AG10803 (cell line): Measurements from ENCODE around the gene SRGAP3.

ENCODE experiments used
- DNase-seq: peaks from one replicate; pipeline ENCODE4 v3.0.0; 2010; ENCODE audit warnings: low read depth
- H3K4me3 ChIP-seq: 2 replicates; pipeline ENCODE4 v1.5.1; 2011; ENCODE audit warnings: mild to moderate bottlenecking, low read length, control low read depth
- TF ChIP-seq, protein P1 (sequence below): conservative IDR thresholded peaks from 2 replicates; pipeline ENCODE4 v1.5.1; 2011; ENCODE audit warnings: mild to moderate bottlenecking, low read length, control low read depth, inconsistent platforms

SRGAP3 gene

DNA sequence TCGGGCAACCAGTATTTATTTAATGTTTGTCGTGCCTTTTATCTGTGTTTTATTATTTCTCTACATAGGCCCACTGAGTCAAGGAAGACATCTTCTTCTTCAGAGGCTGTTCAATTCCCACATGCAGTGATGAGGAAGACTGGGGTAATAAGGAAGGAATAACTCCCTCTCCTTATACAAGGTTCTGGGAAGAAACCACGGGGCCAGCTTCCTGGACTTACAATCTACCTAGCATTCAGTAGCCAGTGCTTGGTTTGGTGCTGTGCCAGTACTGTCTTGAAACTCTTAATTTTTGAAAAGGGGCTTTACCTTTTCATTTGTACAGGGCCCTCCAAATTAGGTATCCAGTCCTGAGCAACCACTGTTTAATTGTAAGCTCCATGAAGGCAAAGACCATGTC lies 51.2 kb downstream of the SRGAP3 start:
- TF ChIP-seq, protein P1, sequence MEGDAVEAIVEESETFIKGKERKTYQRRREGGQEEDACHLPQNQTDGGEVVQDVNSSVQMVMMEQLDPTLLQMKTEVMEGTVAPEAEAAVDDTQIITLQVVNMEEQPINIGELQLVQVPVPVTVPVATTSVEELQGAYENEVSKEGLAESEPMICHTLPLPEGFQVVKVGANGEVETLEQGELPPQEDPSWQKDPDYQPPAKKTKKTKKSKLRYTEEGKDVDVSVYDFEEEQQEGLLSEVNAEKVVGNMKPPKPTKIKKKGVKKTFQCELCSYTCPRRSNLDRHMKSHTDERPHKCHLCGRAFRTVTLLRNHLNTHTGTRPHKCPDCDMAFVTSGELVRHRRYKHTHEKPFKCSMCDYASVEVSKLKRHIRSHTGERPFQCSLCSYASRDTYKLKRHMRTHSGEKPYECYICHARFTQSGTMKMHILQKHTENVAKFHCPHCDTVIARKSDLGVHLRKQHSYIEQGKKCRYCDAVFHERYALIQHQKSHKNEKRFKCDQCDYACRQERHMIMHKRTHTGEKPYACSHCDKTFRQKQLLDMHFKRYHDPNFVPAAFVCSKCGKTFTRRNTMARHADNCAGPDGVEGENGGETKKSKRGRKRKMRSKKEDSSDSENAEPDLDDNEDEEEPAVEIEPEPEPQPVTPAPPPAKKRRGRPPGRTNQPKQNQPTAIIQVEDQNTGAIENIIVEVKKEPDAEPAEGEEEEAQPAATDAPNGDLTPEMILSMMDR: no peak
- no peak for DNase-seq
- H3K4me3 ChIP-seq: no peak overlapping the region

DNA sequence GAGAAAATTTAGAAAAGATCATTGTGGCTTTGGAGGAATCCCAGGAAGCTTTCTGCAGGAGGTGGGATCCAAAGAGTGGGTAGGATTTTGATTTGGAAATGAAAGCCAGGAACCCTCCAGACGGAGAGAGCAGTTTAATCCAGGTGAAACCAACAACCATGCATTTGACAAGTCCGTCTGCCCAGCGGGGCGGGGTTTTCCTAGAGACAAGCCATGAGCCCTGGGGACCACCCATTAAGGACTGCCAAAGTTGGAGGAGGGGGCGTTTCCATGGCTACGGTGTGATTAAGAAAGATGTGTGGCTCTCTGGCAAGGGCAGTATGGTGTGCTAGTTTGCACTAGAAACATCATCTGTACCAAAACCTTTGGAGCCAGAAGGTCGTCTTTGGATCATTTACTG lies 53.4 kb downstream of the SRGAP3 start:
- TF ChIP-seq, protein P1: no peak
- no peak for DNase-seq
- no peak overlapping the region for H3K4me3 ChIP-seq

DNA sequence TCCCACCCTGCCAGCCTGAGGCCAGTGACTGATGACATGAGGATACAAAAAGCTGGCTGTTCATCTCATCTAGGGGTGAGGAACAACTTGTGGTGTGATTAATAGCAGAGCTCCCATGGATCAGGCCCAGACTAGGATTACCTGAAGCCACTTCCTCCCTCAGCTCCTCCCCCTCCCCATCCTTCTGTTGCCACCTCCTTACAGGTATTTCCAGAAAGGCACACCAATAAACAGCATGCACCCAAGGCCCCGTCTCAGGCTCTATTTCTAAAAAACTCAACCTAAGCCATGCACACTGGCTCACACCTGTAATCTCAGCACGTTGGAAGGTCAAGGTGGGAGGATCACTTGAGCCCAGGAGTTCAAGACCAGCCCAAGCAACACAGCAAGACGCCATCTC lies 54.1 kb downstream of the SRGAP3 start:
- H3K4me3 ChIP-seq: no peak overlapping the region
- no peak for DNase-seq
- TF ChIP-seq, protein P1: no peak

DNA sequence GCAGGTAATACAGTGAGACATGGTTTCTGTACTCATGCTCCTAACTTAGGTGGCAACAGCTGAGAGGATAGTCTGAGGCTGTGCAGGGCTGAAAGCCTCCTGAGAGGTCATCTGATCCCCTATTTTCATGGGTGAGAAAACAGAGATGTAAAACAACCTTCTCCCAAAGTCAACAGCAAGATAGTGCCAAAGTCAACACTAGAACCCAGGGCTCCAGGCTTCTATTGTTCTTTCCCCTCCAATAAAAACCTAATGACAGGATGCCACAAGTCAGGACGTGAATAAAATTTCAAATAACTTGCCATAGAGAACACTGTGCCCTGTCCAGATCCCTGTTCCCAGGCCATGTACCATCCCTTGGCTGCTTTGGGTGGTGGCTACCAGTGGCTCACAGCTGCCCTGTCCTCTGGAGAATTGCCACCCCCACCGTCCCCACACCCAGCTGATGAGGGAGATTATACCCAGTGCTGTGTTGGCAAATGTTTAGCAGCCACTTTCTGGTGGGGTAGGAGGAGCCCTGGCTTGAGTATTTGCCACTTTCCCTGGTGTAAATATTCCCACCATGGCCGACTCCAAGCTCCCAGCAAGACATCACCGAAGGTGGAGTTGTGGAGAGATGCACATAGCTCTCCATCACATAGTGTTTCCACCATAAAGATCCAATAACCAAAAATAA lies 54.8 kb downstream of the SRGAP3 start:
- no peak overlapping the region for H3K4me3 ChIP-seq
- DNase-seq: no peak
- TF ChIP-seq, protein P1: no peak

DNA sequence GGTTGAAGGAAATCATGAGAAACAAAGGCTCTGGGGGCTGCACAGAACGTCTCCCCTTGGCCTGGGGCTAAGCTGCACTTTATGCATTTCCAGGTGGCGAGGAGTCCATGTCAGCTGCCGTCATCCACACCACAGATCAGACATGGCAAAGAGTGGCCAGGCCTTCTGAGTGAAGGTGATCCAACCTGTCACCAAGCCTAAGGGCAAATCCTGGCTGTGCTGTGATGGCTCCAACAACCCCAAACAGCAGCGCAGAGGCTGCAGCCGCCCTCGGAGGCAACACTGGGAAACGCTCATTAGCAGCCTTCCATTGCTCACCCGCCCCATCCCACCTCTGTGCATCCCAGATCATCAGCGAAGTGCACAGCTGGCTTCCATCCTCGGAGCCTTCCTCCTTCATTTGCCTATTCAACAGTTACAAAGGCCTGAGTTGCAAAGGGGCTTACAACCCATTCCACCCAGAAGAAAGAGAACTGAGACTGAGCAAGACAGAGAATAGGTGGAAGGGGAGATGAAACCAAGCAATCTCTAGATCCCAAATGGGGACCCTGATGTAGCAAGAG lies 55.7 kb downstream of the SRGAP3 start:
- DNase-seq: no peak
- H3K4me3 ChIP-seq: no peak overlapping the region
- TF ChIP-seq, protein P1: no peak

DNA sequence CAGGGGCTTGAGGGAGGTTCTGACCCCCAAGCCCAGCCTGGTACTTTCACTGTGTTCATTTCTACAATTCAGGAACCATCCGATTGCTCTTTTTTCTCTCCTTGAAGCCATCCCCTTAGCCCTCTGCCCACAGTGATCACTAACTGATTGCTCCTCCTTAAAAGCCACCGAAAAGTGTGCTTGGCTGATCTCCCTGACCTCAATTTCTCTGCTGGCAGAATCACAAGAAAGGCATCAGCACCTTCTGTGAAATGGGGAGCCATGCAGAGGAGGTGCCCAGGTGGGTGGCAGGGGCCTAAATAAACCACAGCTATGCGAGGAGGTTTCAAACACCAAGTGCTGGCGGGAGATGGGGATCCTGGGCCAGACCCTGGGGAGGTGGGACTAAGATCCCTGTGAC lies 56.2 kb downstream of the SRGAP3 start:
- no peak overlapping the region for H3K4me3 ChIP-seq
- DNase-seq: no peak
- TF ChIP-seq, protein P1: no peak

DNA sequence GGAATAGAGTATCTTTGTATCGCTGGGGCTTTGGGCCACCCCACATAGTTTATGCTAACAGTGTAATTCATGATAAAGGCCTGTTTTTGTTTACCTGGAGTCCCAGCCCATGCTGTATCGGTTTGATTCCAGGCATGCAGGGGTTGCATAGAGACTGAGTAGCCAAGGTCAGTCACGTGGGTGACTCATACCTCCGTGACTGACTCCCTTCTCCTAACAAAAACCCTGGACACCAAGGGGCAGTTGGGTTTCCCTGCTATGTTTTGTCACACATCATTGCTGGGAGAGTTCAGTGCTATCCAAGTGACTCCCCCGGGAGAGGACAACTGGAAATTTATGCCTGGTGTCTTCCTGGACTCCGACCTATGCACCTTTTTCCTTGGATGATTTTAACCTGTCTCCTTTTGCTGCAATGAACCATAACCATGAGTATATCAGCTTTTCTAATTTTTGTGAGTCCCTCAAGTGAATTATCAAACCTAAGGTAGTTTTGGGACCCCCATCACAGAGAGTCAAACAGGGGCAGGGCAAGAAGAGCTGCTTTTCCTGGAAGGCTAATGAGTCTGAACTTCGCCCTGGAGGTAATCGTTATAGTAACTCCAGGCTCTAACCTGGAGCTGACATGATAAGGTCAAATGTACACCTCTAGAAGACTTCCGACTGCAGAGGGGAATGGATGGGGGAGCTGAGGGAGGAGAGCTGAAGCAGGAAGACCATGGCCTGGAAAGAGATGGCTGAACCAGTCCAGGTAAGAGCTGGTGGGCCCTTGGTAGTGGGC lies 57.0 kb downstream of the SRGAP3 start:
- no peak overlapping the region for H3K4me3 ChIP-seq
- TF ChIP-seq, protein P1: no peak
- no peak for DNase-seq
